CD4-positive, alpha-beta T cell treated with Interleukin-12 subunit alpha and Interleukin-12 subunit beta, for 1 hour (primary cell): Measurements from ENCODE around the gene VAPA.
A peak's percentile ranks its signal among the peaks of the same experiment; 100 is the strongest.

Experiments
- DNase-seq: peaks from one replicate; pipeline ENCODE4 v3.0.0-alpha.2; 2020

The VAPA gene

GRCh38 chr18:9947248-9947647, 33.4 kb downstream of the VAPA start:
- no peak for DNase-seq

DNA sequence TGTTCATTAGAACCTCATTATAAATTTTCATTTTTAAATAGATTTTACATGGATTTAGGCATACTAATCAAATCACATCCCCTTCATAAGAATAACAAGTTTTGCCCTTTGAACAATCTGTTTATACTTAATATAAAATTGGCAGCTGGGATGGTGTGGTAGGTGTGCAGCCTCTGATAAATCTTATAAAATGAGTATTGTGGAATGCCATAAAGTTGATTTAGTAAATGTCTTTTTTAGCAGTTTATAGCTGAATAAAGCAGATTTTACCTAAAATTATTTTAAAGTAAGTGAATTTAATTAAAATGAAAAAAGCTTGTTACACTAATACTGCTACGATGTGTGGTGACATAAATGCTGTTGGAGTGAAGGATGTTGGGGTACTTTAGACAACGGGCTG, 35.5 kb downstream of the VAPA start:
- DNase-seq: no peak

DNA sequence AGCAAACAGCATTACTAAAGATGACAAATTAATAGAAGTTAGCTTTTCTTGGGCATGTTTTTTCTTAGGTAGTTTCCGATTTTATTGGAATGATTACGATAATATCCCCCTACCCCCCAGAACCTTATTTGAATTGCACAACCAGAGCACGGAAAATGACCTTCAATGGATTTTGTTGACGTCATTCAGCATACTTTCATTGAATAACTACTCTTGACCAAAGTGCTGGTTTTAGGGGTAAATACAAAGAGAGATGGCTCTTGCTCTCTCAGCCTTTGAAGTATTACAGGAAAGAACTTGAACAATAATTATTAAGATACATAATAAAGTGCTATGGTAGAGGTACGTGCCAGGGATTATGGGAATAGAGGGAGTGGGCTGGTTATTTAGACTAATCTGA, 36.0 kb downstream of the VAPA start:
- DNase-seq: no peak

DNA sequence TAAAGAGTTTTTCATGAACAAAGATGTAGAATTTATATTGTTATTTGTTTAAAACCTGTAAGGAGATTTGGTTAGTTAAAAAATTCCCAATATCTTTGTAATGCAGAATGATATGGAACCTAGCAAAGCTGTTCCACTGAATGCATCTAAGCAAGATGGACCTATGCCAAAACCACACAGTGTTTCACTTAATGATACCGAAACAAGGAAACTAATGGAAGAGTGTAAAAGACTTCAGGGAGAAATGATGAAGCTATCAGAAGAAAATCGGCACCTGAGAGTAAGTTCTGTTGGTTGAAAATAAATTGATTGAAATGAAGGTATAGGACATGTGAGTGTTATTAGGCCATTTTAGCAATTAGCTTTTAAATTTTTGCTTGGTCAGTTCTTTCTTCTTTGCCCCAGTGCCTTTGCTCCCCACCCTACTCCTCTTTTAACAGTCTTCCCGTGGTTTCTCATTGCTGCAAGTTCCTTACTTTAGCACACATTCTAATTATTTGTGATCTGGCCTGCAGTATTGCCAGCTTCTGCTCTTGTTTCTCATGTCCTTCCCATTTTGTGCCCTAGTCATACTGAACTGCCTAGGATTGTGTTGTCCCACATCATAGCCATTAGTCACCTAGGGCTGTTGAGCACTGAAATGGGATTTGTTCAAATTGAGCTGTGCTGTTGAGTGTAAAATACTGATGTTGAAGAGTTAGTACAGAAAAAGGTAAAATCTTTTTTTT, 36.6 kb downstream of the VAPA start:
- DNase-seq: no peak

GRCh38 chr18:9951022-9951859, 37.4 kb downstream of the VAPA start:
- peak; percentile 26 for DNase-seq

DNA sequence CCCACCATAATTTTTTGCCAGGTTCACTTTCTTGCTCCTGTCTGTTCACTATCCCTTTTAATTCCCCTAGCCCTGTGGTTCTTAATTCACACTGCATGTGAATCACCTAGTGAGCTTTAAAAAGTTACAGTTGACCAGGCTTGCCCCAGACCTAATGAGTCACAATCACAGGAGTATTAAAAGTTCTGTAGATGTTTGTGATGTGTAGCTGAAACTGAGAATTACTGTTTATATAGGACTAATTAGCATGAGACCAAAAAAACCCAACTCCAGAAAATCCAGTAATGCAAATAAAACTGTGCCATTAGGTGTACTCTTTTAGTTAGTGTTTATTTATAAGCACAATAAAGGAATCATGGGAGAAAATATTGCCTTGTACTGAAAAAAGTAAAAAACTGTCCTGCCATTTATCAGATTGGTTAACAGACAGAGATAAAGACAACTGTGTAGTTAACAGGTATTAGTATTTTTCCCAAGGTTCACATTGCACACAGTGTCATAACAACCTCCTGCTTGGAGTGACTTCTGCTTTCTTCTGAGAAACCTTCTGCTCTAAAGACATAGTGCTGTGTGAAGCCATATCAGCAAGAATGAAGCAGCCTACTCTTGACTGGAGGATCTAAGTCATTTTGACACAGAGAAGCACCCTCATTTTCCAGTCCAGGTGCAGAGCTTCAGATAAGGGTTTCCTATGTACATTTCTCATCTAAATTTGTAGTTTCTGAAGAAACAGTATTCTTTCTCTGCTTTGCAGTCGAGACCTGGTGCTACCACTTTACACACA, 39.0 kb downstream of the VAPA start:
- DNase-seq: no peak

DNA sequence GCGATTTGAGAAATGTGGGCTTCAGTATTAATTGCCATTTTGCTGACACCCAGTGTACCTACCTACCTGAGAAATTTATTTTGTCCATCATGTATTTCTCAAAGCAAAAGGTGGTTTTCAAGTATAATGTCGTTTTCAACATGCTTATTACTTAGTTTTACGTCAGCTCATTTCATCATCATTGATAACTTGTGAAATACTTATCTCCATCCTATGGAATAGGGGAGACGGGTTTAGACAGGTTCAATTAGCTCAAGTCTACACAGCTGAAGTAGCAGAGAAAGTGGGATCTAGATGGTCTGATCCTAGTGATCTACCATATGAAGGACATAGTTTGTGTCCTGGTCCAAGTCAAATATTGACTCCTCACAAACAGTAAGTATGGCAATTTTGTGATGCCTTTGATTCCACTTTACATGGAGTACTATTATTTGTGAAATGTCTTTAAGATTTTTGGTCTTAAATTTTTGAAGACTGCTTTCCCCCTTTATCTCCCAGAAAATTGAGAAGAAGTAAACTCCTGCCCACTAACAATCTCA, 45.1 kb downstream of the VAPA start:
- no peak for DNase-seq

- DNase-seq: no peak
Observed at GRCh38 chr18:9959564-9959963, 45.7 kb downstream of the VAPA start.

DNA sequence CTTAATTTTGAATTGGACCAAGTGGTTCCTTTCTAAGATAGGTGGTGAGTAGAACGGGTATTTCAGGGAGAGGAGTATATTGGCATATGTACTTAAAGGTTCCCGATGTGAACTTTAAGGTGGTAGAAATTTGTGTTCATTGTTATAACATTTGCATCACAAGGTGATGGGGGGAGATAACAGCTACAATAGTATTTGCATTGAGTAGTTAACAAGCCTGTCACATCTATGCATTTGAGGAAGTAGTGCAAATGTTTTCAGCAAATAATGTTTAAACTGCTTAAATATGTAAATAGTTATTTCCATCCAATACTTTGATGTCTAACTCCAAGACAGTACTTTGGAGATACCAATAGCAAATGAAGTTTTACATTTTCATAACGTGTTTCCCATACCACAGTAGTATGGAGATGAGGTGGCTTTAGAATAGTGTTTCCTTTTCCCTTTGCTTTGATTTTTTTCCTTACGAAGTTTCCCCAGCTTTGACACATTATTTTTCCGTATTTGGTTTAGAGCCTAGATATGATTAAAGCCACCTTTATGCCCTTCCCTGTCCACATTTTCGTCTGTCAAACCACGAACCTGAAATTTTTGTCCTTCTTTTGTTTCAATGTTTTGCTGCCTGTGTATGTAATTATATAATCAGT, 46.6 kb downstream of the VAPA start:
- DNase-seq: no peak

DNA sequence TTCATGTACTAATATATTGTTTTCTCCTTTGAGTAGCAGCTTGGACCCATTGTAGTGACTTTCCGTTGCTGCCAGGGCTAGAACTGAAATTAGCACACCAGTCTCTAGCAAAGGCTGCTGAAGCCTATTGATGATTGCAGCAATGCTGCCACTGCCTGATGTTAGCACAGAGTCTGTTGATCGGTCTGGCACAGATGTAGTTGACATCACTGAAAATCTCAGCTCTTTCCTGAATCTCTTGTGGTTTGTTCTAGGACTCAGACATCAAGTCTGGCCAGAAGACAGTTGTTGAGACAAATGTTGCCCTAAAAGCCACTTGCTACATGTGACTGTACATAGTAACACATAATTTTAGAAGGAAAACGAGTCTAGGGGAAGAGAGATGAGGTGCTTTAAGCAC, 47.2 kb downstream of the VAPA start:
- DNase-seq: no peak

DNA sequence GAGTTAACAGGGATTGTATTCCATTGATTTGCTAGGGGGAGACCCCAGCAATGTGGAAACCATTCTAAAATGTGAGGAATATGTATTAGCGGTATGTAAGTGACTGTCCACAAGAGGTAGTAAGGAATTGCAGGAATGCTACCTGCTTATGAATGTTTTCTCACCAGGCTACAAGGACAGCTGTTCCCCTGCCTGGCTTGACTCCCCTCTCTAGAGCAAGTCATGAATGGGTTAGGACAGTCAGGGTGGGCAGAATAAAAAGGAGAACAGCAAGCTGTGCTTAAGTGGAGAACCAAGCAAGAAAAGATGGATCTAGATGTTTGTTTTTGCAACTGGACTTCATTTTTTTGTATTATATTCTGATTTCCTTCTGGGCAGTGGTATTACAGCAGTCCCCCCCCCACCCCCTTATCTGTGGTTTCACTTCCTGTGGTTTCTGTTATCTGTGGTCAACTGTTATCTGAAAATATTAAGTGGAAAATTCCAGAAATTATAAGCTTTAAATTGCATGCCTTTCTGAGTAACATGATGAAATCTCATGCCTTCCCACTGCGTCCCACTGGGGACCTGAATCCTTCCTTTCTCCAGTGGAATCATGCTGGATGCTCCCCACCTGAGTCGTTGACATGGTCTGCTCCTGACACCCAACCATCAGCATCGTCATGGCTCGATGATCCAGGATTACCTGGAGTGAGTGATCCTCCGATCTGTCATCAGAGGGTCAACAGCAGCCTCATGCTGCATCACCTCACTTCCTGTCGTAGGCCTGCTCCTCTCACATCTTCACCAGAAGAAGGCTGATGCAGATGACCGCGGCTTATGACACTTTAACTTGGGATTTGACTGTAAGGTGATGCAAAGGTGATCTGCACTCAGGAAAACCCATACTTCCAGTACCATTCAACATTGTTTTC, 52.2 kb downstream of the VAPA start:
- DNase-seq: no peak

- no peak for DNase-seq
Observed at GRCh38 chr18:9968081-9968848, 54.4 kb downstream of the VAPA start.

DNA sequence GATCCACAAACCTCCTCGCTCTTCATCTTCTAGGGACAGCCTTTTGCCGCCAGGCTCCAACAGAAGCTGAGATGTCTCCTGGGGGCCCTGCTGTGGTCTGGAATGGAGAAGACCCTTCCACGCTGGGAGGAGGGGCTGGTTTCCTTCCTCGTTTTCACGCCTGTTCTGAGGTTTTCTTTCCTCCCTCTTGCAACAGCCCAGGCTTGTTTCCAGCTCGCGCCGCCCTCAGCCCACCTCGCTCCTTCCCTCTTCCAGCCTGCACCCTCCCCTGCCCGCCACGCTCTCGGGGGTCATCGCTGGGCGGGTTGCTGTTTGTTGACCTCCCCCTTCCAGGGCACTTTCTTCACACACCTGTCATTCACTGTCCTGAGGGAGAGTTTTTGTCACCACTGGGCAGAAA, 55.4 kb downstream of the VAPA start:
- no peak for DNase-seq

DNA sequence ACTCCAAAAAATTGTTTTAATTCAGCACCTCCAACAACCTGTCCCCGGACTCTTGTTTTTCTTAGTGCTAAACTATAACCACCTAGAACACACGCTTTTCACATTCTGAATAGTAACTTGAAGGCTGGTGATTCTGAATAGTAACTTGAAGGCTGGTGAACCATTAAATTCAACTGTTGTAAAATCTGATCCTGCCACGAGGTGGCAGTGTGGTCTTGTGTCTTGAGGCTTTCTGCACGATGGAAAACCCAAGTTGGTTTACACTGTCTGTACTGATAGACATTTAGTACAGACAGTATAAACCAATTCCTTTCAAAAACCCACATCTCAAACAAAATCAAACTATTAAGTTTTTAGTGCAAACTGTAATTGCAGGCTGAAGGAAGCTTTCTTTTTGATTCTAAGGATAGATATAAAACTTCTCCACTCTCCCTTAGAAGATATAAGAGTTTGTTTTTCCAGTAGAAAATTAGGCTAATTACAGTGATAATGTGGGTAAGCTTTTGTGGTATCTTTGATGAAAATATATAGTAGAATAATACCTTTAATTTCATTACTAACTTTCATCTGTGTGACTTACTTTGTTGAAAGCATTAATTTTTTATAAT, 57.6 kb downstream of the VAPA start:
- peak; percentile 72 for DNase-seq

DNA sequence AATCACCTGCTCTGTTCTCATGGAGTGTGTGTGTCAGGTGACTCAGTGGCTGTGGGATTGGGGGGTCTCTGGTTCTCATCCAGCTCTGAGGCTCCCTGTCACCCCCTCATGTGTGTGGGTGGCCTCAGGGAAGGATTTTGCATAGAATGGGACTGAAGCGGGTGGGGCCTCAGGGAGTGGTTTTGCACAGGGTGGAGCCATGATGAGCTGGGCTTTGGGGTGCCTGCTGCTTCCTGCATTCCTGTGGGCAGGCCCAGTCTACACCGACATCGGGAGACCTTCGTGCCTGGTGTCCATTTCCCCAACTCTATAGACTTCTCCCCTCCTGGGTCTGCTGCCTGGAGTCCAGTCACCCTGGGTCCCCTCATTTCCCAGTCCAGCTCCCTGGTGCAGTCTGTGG, 59.7 kb downstream of the VAPA start:
- DNase-seq: no peak

DNA sequence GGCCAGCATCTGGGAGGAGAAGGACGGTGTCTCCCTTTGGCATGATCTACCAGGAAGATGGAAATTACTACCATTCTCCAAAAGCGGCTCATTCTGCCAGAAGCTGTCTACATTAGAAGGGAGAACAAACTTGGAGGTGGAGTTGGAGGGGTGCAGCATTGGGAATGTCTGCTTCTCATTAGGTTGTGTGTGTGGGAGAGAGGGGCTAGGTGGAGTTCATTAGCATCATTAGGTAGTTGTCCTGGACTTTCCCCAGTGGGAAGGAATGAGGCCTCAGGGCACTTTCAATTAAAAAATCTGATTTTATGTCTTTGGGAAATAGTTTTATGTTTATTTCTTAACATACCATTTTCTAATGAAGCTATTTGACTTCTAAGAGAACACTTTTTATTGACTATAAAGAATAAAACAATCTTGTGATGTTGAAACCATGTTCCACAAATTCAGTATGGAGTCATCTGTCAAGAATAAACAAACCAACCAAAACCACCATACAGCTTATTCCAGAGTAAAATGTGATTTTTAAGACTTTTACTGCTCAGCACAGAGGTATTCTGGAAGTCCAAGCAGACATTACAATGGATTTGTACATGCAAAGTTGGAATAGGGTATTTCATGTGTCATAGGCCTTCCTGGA, 60.6 kb downstream of the VAPA start:
- no peak for DNase-seq

DNA sequence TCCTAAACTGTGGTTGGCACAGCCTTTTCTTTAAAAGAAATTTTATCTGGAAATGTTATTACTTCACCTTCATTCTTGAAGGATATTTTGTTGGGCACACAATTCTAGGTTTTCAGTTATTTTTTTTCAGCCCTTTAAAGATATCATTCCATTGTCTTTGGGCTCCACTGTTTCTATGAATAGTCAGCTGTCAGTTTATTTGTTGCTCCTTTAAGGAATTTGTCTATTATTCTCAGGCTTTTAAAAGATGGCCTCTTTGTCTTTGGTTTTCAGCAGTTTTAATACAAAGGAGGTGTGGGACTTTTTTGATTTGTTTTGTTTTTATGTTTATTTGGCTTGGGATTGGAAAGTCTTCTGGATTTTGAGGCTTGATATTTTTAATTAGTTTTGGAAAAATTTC, 61.8 kb downstream of the VAPA start:
- DNase-seq: no peak

DNA sequence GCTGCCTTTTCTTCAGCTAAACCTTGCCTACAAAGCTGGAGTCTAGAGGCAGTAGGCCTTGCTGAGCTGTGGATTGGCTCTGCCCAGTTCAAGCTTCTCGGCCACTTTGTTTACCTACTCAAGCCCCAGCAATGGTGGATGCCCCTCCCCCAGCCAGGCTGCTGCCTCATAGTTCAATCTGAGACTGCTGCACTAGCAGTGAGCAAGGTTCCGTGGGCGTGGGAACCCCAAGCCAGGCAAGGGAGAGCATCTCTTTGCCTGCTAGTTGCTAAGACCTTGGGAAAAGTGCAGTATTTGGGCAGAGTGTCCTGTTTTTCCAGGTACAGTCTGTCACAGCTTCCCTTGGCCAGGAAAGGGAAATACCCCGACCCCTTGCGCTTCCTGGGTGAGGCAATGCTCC, 68.9 kb downstream of the VAPA start:
- no peak for DNase-seq

DNA sequence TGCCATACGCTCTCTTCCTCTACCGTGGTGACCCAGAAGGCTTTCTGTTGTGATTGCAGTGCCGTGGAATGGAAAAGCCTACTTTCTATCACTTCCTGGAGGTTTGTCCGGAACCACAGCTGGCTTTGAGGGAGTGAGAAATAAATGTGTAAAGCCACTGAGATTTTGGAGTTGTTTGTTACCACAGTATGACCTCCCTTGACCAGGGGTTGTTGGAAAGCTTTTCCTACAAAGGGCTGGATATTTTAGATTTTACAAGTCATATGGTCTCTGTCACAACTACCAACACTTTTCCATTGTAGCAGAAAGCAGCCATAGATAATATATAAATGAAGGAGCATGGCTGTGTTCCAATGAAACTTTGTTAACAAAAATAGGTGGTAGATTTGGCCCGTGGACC, 70.3 kb downstream of the VAPA start:
- DNase-seq: no peak

GRCh38 chr18:9985641-9986040, 71.8 kb downstream of the VAPA start:
- DNase-seq: no peak
